ENCODE results near the gene CYP3A4.

Gene CYP3A4

DNA sequence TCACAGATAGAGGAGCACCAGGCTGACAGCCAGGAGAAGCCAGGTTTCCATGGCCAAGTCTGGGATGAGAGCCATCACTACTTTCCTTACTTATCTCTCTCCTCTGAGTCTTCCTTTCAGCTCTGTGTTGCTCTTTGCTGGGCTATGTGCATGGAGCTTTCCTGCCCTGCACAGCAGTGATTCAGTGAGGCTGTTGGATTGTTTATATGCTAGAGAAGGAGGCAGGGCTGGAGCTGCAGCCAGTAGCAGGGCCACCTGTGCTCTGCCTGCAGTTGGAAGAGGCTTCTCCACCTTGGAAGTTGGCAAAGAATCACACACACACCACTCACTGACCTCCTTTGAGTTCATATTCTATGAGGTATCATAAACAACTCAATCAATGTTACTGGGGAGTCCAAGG, at the start of gene CYP3A4:
CYP3A4 (minus strand) TSS at position 178 of the 400 bp plus-strand sequence; CDS start at position 75, 103 bp downstream.
- no peaks in the 10 kb centered on the region for H3K9me3 ChIP-seq (replicated peaks; ENCODE audit: insufficient read depth, low read length)
- H3K4me3 ChIP-seq (ENCODE audit: low read length) = no peak within 1 kb of the TSS
- no peaks in the 10 kb centered on the region for H3F3A ChIP-seq (ENCODE audit: insufficient read depth, low read length)
- H3K9me2 ChIP-seq (replicated peaks; ENCODE audit: insufficient read depth, low read length) = no peaks in the 10 kb centered on the region
- H3K27me3 ChIP-seq (replicated peaks; ENCODE audit: insufficient read depth, low read length) = no peaks in the 10 kb centered on the region
- H4K20me1 ChIP-seq (ENCODE audit: insufficient read depth, low read length) = no peaks in the 10 kb centered on the region
- no peaks in the 10 kb centered on the region for H3K4me1 ChIP-seq (ENCODE audit: low read length)
- H3K4me2 ChIP-seq (ENCODE audit: low read depth, low read length) = no peak within 1 kb of the TSS
- no peak within 1 kb of the TSS for H3K9ac ChIP-seq (ENCODE audit: low read length)
- TF ChIP-seq EZH2phosphoT487 (IDR thresholded peaks at IDR 0.05; ENCODE audit: low read length) (no peak), EZH2 (optimal IDR thresholded peaks at IDR 0.05; ENCODE audit: low read depth, low read length) (no peak), CTCF (IDR thresholded peaks at IDR 0.05; ENCODE audit: low read length) (no peak)
- H3K36me3 ChIP-seq (replicated peaks; ENCODE audit: insufficient read depth, low read length) = no peaks in the 10 kb centered on the region
- H3K79me2 ChIP-seq (ENCODE audit: low read length) = no peaks in the 10 kb centered on the region
- no peak within 1 kb of the TSS for H2AFZ ChIP-seq (ENCODE audit: low read length)
- DNase-seq = no peak
- no peak within 1 kb of the TSS for H3K27ac ChIP-seq (ENCODE audit: low read length)

DNA sequence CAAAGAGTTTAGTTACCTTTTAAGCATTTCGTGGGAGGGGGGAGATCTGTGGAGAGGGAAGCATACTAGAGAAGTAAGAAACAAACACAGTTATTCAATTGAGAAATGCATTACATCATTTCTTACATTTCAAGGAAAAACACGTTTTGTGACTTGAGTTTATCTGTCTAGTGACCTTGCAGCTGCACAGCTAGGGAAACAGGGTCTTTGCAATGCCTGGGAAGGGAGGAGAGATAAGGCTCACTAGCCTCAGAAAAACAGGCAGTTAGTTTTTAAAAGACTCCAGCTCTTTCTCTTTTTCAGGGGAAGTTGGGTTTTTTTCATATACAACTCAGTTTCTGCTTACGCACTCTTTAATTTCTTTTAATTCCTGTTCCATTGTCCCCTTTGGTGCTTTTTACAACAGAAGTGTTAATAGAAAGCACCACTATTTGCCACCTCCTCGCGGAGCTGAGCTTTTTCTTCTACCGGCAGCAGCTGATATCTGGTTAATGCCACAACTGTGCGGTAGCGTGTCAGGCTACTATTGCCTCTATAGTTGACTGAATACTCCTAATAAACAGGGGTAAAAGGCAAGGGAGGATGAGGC, 49.4 kb upstream of the CYP3A4 start:
- Histone ChIP-seq H3K4me3 (ENCODE audit: low read length) (no peak overlapping the region), H4K20me1 (ENCODE audit: insufficient read depth, low read length) (no peaks in the 10 kb centered on the region), H3K27me3 (replicated peaks; ENCODE audit: insufficient read depth, low read length) (no peaks in the 10 kb centered on the region), H3K9me3 (replicated peaks; ENCODE audit: insufficient read depth, low read length) (no peaks in the 10 kb centered on the region), H3K9me2 (replicated peaks; ENCODE audit: insufficient read depth, low read length) (no peaks in the 10 kb centered on the region), H3K79me2 (ENCODE audit: low read length) (no peaks in the 10 kb centered on the region), H3K4me1 (ENCODE audit: low read length) (peaks cover 9% of the 10 kb centered on the region; the same call in 1 of the 2 replicates), H3K4me2 (ENCODE audit: low read depth, low read length) (no peak overlapping the region), H3K36me3 (replicated peaks; ENCODE audit: insufficient read depth, low read length) (no peaks in the 10 kb centered on the region), H3K9ac (ENCODE audit: low read length) (no peak overlapping the region), H3F3A (ENCODE audit: insufficient read depth, low read length) (no peaks in the 10 kb centered on the region), H2AFZ (ENCODE audit: low read length) (no peak overlapping the region), H3K27ac (ENCODE audit: low read length) (no peak overlapping the region)
- no peak for TF ChIP-seq EZH2 (optimal IDR thresholded peaks at IDR 0.05; ENCODE audit: low read depth, low read length)
- no peak for TF ChIP-seq CTCF (IDR thresholded peaks at IDR 0.05; ENCODE audit: low read length)
- TF ChIP-seq EZH2phosphoT487 (IDR thresholded peaks at IDR 0.05; ENCODE audit: low read length) = no peak
- no peak for DNase-seq

- H3K27ac ChIP-seq (ENCODE audit: low read length) = no peak overlapping the region
- no peak overlapping the region for H3K4me2 ChIP-seq (ENCODE audit: low read depth, low read length)
- no peak overlapping the region for H3K9ac ChIP-seq (ENCODE audit: low read length)
- H3F3A ChIP-seq (ENCODE audit: insufficient read depth, low read length) = no peaks in the 10 kb centered on the region
- no peak for DNase-seq
- TF ChIP-seq CTCF (IDR thresholded peaks at IDR 0.05; ENCODE audit: low read length) = no peak
- TF ChIP-seq EZH2 (optimal IDR thresholded peaks at IDR 0.05; ENCODE audit: low read depth, low read length) = no peak
- TF ChIP-seq EZH2phosphoT487 (IDR thresholded peaks at IDR 0.05; ENCODE audit: low read length) = no peak
- H3K36me3 ChIP-seq (replicated peaks; ENCODE audit: insufficient read depth, low read length) = no peaks in the 10 kb centered on the region
- H3K9me2 ChIP-seq (replicated peaks; ENCODE audit: insufficient read depth, low read length) = no peaks in the 10 kb centered on the region
- H3K79me2 ChIP-seq (ENCODE audit: low read length) = no peaks in the 10 kb centered on the region
- no peak overlapping the region for H3K4me3 ChIP-seq (ENCODE audit: low read length)
- no peaks in the 10 kb centered on the region for H3K27me3 ChIP-seq (replicated peaks; ENCODE audit: insufficient read depth, low read length)
- no peaks in the 10 kb centered on the region for H3K4me1 ChIP-seq (ENCODE audit: low read length)
- no peaks in the 10 kb centered on the region for H3K9me3 ChIP-seq (replicated peaks; ENCODE audit: insufficient read depth, low read length)
- H2AFZ ChIP-seq (ENCODE audit: low read length) = no peak overlapping the region
- H4K20me1 ChIP-seq (ENCODE audit: insufficient read depth, low read length) = no peaks in the 10 kb centered on the region
Measured at GRCh38 chr7:99831595-99831994, 47.6 kb upstream of the CYP3A4 start.
